BJ (cell line): Measurements from ENCODE around the gene HEATR5A. TPM values are rescaled to one million over a fixed set of nuclear protein-coding genes. Genes with fewer than 3 reads are reported as not detected.
"Not testable (repeated sequence)": the region's sequence is repeated elsewhere in the genome, so short reads cannot be mapped to it uniquely, and the experiment has no call there.

ENCODE experiments used
- CTCF ChIA-PET: fragments of 350-600 bp; formaldehyde crosslinking; extraction: SDS; loops from one replicate; lab custom pipeline; 2021; ENCODE audit warnings: antibody characterized with exemption, inconsistent platforms; lab: Yijun Ruan, JAX
- POLR2A ChIA-PET: fragments of 300-600 bp; sonication (Branson Sonifier 250); formaldehyde crosslinking; extraction: SDS; loops from one replicate; lab custom pipeline; 2021; ENCODE audit warnings: antibody characterized with exemption; lab: Charles Lee
- DNase-seq: peaks from one replicate; pipeline ENCODE4 v3.0.0-alpha.2; 2011; ENCODE audit warnings: low read depth
- H3K27me3 ChIP-seq: 2 replicates; pipeline ENCODE4 v1.6.0; 2011; ENCODE audit warnings: low read length; ENCODE audit not compliant: control insufficient read depth, insufficient read depth
- H3K36me3 ChIP-seq: 2 replicates; pipeline ENCODE4 v1.5.1; 2011; ENCODE audit warnings: low read length; ENCODE audit not compliant: control insufficient read depth, insufficient read depth
- H3K4me3 ChIP-seq: 2 replicates; pipeline ENCODE4 v1.5.1; 2011; ENCODE audit warnings: low read depth, mild to moderate bottlenecking, control low read depth, low read length
- polyA plus RNA-seq: library from polyadenylated mRNA; depleted of rRNA; stranded (reverse); fragments of >200 nt; gene quantifications from 2 replicates; pipeline ENCODE4 v1.2.3, GENCODE V29; 2011
- TF ChIP-seq, protein P1 (sequence below): IDR thresholded peaks from 2 replicates; pipeline ENCODE4 v1.5.1; 2011; ENCODE audit warnings: low read depth, mild to moderate bottlenecking, control low read depth, inconsistent platforms, low read length, moderate library complexity; ENCODE audit not compliant: insufficient read depth

The HEATR5A gene
- polyA plus RNA-seq, 1 experiment: 34.3 TPM

DNA sequence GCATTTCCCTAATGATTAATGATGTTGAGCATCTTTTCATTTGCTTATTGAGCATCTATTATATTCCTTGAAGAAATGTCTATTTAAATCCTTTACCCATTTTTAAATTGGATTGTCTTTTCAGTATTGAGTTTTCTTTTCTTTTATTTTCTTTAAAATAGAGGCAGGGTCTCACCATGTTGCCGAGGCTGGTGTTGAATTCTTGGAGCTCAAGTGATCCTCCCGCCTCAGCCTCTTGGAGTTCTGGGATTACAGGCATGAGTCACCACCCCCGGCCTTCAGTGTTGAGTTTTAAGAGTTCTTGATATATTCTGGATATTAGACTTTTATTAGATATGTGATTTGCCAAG, 139.5 kb downstream of the HEATR5A start:
- ChIA-PET CTCF (interaction anchor here (1.4 kb wide), 1 partner anchor 73 kb away, joined by 3 read pairs; no protein-coding TSS in a partner anchor), POLR2A (no interaction called here)
- Histone ChIP-seq H3K27me3 (no peaks in the 10 kb centered on the region), H3K36me3 (no peaks in the 10 kb centered on the region), H3K4me3 (no peak overlapping the region)
- TF ChIP-seq, protein P1, sequence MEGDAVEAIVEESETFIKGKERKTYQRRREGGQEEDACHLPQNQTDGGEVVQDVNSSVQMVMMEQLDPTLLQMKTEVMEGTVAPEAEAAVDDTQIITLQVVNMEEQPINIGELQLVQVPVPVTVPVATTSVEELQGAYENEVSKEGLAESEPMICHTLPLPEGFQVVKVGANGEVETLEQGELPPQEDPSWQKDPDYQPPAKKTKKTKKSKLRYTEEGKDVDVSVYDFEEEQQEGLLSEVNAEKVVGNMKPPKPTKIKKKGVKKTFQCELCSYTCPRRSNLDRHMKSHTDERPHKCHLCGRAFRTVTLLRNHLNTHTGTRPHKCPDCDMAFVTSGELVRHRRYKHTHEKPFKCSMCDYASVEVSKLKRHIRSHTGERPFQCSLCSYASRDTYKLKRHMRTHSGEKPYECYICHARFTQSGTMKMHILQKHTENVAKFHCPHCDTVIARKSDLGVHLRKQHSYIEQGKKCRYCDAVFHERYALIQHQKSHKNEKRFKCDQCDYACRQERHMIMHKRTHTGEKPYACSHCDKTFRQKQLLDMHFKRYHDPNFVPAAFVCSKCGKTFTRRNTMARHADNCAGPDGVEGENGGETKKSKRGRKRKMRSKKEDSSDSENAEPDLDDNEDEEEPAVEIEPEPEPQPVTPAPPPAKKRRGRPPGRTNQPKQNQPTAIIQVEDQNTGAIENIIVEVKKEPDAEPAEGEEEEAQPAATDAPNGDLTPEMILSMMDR: no peak
- no peak for DNase-seq

DNA sequence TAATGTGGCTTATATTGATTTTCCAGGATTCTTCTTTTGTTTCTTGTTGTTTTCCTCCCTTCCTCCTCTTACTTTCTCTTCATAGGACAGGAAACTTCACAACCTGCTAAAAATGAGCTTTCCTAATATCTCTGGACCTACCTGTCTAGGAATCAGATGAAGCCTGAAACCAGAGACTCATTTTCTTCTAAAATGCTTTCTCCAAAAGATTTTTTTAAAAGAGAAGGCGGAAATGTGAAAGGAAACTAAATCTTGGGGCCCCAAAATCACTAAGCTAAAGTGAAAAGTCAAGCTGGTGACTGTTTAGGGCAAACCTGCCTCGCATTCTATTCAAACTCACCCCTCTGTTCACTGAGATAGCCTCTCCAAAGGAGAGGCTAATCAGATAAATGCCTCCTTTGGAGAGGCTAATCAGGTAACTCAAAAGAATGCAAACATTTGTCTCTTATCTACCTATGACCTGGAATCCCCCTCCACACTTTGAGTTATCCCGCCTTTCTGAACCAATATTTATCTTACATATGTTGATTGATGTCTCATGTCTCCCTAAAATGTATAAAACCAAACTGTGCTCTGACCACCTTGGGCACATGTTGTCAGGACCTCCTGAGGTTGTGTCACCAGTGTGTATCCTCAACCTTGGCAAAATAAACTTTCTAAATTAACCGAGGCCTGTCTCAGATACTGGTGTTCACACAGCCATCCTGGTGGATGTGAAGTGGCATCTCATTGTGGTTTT, 140.0 kb downstream of the HEATR5A start:
- Histone ChIP-seq H3K4me3 (no peak overlapping the region), H3K36me3 (no peaks in the 10 kb centered on the region), H3K27me3 (no peaks in the 10 kb centered on the region)
- no peak for DNase-seq
- TF ChIP-seq, protein P1: no peak
- ChIA-PET CTCF (interaction anchor here (1.4 kb wide), 1 partner anchor 72 kb away, joined by 3 read pairs; no protein-coding TSS in a partner anchor), POLR2A (no interaction called here)

DNA sequence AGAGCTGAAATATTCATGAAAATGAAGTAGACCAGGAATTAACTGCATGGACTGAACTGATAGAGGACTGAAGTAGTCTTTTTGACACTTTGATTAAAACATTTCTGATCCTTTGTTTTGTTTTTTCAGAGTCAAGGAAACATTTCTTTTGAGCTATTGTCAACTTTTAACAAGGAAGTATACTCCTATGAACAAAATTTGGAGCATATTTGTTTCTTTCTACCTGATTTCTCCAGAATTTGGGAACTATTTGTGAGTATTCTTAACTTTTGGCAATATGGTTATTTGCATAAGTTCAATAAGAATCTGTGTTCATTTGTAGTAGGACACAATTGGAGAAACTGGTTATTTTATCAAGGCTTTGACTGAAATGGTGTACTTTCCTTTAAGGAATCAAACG, 141.5 kb downstream of the HEATR5A start:
- ChIA-PET POLR2A (no interaction called here), CTCF (interaction anchor here (1.0 to 1.1 kb wide), 2 partner anchors 9 to 71 kb away, joined by 3 read pairs; partner anchors contain the start of gene HECTD1)
- Histone ChIP-seq H3K4me3 (no peak overlapping the region), H3K36me3 (no peaks in the 10 kb centered on the region), H3K27me3 (no peaks in the 10 kb centered on the region)
- TF ChIP-seq, protein P1: no peak
- DNase-seq: no peak

DNA sequence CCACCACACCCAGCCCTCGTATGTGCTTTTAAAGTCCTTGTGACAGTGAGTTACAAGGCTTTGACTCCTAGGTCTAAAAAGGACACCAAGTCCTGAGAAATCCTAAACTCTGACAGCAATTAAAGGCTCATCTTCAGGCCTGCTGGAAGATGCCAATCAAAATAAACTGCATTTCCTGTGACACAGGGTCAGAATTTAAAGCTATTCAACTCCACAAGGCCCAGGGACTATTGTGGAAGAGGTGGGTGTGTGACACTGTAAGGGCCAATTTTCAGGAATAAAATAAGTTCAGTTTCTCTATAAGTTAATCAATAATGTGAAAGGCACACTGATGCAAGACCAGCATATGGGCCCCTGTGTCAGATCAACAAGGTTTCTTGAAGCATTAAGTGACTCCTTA, 143.3 kb downstream of the HEATR5A start:
- POLR2A ChIA-PET: no interaction called here
- TF ChIP-seq, protein P1: no peak
- no peak for DNase-seq
- Histone ChIP-seq H3K4me3 (no peak overlapping the region), H3K27me3 (no peaks in the 10 kb centered on the region), H3K36me3 (no peaks in the 10 kb centered on the region)
- CTCF ChIA-PET: interaction anchor here (0.6 kb wide), 1 partner anchor 169 kb away, joined by 3 read pairs; no protein-coding TSS in a partner anchor

DNA sequence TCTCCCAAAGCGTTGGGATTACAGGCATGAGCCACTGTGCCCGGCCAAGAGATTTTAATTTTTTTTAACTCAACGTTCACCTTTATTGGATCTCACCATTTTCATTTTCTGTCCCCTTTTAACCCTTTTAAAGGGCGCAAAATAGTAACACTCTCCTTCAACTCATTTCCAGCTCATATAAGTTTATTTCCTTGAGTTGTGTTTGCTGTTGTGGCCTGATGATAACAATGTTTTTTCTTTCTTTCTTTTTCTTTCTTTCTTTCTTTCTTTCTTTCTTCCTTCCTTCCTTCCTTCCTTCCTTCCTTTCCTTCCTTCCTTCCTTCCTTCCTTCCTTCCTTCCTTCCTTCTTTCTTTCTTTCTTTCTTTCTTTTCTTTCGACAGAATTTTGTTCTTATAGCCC, 143.9 kb downstream of the HEATR5A start:
- POLR2A ChIA-PET, H3K27me3 ChIP-seq, DNase-seq, H3K36me3 ChIP-seq, H3K4me3 ChIP-seq: not testable (repeated sequence)
- CTCF ChIA-PET: interaction anchor here (0.6 kb wide), 1 partner anchor 170 kb away, joined by 3 read pairs; no protein-coding TSS in a partner anchor
